ENCODE data around the gene PLA2R1.

DNA sequence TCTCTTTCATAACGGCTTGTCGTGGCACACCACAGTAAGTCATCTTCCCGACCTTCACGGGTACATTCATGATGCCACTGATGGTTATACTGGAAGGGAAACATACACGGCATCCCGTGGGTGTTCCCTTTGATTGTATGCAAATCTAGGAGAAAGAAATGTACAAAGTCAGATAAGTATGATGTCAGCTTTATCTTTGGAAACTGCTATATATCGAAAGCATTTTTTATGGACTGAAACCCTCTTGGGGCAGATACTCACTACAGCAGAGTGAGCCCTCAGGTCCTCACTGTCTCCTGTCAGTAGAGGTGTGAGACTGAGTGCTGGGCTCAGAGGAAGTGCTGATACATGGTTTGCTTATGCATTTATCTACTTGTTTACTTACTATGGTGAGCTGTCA, 20.4 kb downstream of the PLA2R1 start:
- TF ChIP-seq, protein P1, sequence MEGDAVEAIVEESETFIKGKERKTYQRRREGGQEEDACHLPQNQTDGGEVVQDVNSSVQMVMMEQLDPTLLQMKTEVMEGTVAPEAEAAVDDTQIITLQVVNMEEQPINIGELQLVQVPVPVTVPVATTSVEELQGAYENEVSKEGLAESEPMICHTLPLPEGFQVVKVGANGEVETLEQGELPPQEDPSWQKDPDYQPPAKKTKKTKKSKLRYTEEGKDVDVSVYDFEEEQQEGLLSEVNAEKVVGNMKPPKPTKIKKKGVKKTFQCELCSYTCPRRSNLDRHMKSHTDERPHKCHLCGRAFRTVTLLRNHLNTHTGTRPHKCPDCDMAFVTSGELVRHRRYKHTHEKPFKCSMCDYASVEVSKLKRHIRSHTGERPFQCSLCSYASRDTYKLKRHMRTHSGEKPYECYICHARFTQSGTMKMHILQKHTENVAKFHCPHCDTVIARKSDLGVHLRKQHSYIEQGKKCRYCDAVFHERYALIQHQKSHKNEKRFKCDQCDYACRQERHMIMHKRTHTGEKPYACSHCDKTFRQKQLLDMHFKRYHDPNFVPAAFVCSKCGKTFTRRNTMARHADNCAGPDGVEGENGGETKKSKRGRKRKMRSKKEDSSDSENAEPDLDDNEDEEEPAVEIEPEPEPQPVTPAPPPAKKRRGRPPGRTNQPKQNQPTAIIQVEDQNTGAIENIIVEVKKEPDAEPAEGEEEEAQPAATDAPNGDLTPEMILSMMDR (IDR thresholded peaks at IDR 0.05), result no peak
- no peak for TF ChIP-seq POLR2A (IDR thresholded peaks at IDR 0.05)
- TF ChIP-seq POLR2AphosphoS5 (IDR thresholded peaks at IDR 0.05), result no peak
- TF ChIP-seq EP300 (IDR thresholded peaks at IDR 0.05; ENCODE audit: low read depth), result no peak

Data from transverse colon (tissue), 4 donors.